ENCODE measurements around the gene CFAP299.

The CFAP299 gene

DNA sequence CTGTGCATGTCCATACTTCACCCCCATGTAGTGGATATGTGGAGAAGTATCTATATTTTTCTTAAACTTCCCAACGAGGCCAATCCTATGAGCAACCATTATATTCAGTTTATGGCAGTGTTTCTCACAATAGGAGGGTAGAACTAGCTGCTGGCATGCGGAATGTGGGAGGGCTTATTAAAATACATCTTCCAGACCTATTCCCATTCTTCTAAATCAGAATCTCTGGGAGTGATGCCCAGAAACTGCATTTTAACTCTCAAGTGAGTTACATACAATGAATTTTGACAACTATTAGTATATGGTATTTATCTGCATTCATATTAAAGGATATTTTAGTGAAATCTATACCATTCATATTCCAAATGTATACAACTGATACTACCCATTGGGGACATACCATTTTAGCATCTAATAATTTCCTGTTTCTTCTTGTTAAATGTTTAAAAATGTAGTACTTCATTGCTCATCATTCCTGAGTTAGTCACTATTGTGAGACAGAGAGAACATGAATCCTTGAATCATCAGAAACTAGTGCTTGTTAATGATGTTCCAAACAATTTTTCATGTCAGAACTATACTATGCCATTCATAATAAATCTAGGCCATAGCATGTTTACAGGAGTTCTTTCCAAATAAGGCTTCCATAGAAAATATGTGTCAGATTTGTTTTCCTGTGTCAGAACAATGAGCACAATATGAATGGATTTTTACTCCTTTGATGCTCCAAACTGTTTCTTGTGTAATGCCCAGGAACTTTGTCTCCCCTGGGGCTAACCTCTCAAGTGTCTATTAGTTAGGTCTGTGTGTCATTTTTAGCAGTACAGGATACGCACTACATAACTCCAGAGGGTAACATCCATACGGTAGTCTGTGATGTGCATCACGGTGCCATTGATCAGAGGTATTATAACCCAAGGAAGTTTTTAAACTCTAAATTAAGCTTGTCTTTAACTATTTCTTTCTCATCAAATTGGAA lies 496.1 kb downstream of the CFAP299 start:
- no peak for DNase-seq (ENCODE audit: low spot score)

- no peak for DNase-seq (ENCODE audit: low spot score)
Measured at GRCh38 chr4:80839281-80839680, 503.8 kb downstream of the CFAP299 start.

DNA sequence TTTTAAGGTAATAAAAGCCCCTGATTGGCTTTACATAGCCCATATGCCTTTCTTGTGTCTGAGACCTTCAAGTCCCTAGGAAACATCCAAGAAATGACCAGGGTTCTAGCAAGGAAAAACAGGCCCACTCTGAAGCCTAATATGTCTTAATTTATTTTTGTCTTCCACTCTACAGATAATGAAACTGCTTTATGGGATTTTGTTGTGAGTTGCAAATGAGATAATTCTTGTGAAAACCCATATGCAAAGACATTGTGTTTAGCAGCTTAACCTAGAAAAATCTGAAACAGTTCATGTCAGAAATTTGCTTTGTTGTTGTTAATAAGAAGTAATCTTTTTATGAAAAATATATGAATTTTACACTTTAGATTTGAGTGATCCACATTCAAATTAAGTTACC lies 504.3 kb downstream of the CFAP299 start:
- DNase-seq (ENCODE audit: low spot score), result no peak

DNA sequence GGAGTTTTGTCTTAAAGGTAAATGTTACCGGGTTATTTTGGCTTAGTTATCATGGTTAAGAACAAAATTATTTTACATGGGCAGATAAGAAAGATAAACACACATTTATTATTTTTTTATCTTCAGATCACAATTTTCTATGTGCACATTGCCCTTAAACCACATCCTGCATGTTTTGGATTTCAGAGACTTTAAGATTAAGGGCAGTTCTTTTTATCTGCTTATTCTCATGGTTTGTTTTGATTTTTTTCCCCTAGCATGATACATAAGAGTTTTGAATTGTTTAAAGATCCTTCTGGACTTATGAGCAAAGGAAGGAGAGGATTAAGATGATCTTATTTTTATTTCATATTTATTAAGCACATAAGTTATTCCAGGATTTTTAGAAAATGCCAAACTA lies 504.9 kb downstream of the CFAP299 start:
- no peak for DNase-seq (ENCODE audit: low spot score)

DNA sequence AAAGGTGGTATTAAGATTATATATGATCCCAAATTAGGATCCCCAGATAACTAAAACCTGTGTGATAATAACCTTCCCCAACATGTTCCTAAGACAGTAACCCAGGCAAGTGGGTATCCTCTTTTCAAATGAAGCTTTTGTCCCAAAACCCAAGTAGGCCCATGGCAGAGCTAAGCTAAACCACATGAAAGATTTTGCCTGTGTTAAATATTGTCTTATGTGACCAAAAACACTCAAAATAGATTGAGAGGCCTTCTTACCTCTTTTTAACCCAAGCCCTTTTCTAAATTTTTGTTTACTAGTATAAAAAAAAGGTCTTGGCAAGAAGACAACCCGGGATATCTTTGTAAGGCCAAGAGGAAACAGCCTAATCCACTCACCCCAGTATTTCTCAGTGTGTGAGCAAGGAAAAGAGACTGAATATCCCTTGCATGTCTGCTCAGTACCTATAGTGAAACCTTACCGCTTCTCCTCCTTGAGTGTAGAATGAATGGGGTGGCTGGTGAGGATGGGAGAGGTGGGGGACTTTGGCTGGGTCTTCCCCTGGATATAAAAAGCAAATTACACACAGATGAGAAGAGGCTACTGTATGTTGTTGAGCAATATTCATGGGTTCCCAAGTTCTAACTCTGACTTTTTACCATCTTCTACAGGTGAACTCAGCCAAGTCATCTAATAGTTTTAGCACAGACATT lies 506.2 kb downstream of the CFAP299 start:
- DNase-seq (ENCODE audit: low spot score), result no peak

GRCh38 chr4:80846210-80846609 lies 510.7 kb downstream of the CFAP299 start:
- DNase-seq (ENCODE audit: low spot score), result no peak

GRCh38 chr4:80852061-80852460 lies 516.5 kb downstream of the CFAP299 start:
- no peak for DNase-seq (ENCODE audit: low spot score)

- no peak for DNase-seq (ENCODE audit: low spot score)
Measured at GRCh38 chr4:80873571-80873970, 538.0 kb downstream of the CFAP299 start.

DNA sequence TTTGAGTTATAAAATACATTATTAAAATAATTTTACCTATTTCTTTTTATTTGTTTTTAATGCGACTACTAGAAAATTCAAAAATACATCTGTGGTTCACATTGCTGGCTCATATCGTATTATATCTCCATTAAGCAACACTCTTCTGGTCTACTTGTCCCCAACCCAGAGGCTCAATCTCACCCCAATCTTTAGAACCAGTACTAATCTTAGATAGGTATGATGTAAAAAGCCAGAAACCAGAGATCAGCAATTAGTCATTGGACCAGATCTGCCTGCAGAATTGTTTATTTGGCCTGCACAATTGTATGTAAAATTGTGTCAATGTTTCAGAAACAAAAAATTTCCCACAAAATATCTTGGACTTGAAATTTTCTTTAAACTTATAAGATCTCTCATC lies 539.4 kb downstream of the CFAP299 start:
- DNase-seq (ENCODE audit: low spot score), result no peak

DNA sequence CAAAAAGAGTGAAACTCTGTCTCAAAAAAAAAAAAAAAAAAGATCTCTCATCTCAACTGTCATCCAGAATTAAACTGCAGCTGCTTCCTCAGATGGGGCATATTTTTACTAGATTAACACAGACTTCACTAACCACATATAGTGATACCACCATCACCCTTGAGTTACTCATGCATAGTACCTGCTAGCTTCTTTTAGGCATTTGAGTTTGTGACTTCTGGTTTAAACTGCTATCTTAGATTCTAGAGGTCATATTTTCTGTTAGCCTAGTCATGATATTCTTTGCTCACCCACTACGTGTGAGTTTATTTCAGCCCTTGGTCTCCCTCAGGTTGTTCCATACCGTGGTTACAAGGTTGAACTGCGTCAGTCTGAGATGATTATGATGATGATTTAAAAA lies 540.1 kb downstream of the CFAP299 start:
- no peak for DNase-seq (ENCODE audit: low spot score)

DNA sequence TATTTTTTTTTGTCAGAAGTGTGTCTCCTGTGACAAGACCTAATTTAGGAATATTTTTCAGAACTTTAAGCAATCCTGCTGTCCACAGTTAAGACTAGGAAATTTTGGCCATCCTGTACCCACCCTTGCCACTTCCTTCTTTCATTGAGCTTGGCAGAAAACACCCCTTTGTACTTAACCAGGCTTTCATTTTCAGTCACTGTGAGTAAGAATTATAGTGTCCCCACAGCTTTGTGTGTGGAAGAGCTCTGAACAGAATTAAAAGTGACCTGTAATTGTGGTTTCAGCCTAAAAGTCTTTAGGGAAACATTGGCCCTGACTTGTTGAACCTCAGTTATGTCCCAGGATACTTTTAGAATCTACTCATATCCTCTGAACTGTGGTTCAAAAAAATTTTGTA lies 541.3 kb downstream of the CFAP299 start:
- DNase-seq (ENCODE audit: low spot score), result no peak

DNA sequence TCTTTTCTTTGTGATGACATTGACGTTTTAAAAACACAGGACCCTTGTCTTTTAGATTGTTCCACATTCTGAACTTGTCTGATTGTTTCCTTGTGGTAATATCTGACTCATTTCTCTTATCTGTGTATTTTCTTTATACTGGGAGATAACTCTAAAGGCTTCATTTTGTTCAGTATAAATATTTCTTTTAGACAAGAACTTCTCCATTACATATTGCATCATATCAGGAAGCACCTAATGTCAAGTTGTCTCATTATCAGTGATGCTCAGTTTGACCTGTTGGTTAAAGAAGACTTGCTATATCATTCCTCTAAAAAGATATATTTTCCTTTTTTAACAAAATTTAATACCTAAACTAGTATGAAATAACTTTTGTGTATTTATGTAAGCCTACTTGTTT lies 542.7 kb downstream of the CFAP299 start:
- no peak for DNase-seq (ENCODE audit: low spot score)

GRCh38 chr4:80897537-80898303 lies 562.2 kb downstream of the CFAP299 start:
- no peak for DNase-seq (ENCODE audit: low spot score)

DNA sequence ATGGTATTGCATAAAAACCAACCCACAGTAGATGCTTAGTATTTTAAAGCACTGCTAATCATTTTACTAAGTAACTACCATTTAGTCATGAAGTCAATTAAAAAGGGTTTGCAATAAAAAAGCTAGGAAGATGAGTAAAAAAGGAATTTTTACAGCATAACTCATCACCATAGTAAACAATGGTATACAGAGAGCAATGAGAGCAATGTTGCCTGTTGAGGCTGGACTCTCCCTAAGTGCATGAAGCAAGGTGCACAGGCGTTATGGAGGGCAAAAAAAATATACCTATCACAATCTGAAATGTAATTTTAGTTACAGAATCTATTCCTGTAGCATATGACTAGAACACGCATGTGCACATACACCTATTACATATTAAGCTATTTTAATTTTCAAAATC lies 565.4 kb downstream of the CFAP299 start:
- DNase-seq (ENCODE audit: low spot score), result no peak

DNA sequence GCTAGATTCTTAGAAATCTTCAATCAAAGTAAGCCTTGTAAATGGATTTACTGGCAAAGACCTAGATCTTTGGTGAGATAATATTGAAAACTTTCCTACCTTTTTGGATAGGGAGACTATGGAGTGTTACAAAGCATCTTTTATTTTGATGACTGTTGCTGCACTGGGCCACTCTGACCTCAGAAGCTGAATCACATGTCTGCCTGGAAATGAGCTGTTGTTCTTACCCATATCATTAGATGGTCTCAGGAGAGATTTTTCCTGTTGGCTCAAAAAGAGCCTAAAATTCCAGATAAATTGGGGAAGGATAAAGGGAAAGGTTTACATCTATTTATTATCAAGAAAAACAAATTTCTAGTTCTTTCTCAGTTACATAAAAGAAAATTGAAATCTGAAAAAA lies 567.5 kb downstream of the CFAP299 start:
- no peak for DNase-seq (ENCODE audit: low spot score)

GRCh38 chr4:80909938-80910337 lies 574.4 kb downstream of the CFAP299 start:
- no peak for DNase-seq (ENCODE audit: low spot score)

DNA sequence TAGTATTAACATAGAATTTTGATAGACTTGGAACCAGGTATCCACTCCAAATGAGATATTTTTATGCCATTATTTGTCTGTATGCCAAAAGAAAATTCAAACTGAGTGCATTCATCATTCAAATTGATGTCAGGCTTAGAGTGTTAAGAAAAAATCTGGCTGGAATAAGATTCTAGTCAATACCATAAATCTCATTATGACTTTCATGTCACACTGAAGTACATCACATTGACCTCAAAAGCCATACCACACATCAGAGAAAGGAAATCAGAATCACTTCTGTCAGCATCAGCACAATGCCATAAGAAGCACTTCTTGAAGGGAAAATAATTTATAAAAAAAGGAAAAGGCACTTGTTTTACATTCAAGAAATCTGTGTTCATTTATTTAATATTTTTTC lies 575.9 kb downstream of the CFAP299 start:
- no peak for DNase-seq (ENCODE audit: low spot score)

GRCh38 chr4:80912350-80912749 lies 576.8 kb downstream of the CFAP299 start:
- DNase-seq (ENCODE audit: low spot score), result no peak

DNA sequence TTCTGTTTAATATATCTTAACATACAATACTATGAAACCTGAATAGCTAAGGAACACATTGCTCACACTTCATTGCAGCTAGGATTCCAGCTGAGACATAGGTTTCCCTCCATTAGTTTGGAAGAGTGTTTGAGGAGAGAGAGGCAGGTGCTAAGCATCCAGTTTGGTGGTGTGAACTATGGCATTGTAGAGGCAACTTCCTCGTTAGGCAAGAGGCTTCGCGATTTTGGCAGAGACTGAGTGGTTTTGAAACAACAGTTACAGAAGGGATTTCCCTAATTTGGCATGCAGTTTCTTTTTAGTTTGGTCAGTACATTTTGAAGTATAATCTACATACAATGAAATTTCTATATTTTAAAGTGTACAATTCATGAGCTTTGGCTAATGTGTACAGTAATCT lies 577.9 kb downstream of the CFAP299 start:
- DNase-seq (ENCODE audit: low spot score), result no peak

DNA sequence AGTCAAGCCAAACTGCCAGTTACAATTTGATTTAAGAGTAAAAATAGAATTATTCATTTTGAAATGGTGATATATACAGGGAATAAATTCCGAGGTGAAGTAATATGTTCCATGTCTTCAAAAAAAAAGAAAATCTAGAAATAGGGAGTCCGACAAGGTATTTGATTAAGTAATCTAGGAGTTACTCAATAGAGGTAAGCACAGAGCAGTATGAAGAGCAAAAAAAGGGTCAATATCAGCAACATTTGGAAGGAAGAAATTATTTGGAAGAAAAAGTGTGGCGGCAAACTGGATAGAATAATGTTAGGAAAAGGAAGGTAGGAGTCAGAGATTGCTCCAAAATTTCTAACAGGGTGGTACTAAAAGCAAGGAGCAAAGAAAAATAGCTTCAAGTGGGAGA lies 581.2 kb downstream of the CFAP299 start:
- no peak for DNase-seq (ENCODE audit: low spot score)

DNA sequence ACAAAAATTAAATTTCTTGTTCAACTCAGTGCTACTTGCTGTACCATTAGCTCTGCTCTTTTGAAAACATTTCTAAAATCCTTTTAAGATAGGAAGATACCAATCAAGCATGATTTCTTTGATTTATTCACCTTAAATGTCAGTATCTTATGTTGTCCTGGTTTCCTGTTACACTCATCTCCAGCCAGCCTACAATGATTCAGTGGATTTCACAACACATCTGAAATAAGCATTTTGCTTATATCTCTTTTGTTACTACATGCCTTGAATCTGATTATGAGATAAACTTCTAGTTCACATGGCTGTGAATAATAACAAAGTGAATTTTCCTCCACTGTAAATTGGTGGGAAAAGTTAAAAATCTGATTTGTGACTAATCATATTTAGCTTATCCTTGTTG lies 582.5 kb downstream of the CFAP299 start:
- DNase-seq (ENCODE audit: low spot score), result no peak

GRCh38 chr4:80921441-80921840 lies 585.9 kb downstream of the CFAP299 start:
- no peak for DNase-seq (ENCODE audit: low spot score)

- DNase-seq (ENCODE audit: low spot score), result no peak
Measured at GRCh38 chr4:80922941-80923340, 587.4 kb downstream of the CFAP299 start.

Data from cerebellar cortex (tissue), 1 donor.